Activated CD4-positive, alpha-beta T cell treated with anti-CD3 and anti-CD28 coated beads for 48 hours (primary cell): ENCODE results near the gene PC.

ENCODE experiments used
- DNase-seq: peaks from one replicate; pipeline ENCODE4 v3.0.0-alpha.2; 2020

The PC gene

DNA sequence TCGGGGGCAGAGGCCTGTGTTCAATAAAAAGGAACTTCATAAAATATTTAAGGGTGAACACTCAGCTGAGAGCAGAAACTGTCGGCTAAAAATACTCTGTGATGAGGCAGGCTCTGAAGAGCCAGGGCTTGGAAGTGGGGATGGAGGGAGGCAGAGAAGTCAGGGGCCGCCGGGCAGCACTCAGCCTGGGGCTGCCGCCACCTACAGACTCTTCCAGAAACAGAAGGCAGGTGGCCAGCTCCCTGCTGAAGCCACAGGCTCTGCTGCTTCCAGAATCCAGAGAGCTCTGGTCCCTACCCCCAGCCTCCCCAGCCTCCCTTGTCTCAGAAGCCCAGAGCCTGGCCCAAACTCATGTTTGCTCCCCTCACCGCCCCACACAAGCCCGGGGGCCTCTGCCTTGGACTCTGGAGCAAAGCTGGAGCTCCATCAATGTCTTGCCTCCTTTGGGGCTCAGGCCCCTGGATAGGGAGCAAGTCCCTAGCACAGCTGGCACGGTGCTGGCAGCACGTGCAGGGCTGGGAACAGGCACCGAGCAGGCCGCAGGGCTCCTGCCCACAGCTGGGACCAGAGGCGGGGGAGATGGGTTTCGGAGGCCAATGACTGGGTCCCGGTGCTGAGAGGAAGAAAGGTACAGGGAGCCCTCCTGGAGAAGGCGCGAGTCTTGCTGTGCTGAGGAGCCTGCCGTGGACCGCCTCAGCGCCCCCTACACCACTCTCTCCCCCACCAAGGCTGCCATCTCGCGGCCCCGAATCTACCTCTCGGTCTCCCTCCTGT lies 93.1 kb downstream of the PC start:
- DNase-seq = no peak

- no peak for DNase-seq
These were observed 93.8 kb downstream of the PC start for GRCh38 chr11:66864172-66864901.

DNA sequence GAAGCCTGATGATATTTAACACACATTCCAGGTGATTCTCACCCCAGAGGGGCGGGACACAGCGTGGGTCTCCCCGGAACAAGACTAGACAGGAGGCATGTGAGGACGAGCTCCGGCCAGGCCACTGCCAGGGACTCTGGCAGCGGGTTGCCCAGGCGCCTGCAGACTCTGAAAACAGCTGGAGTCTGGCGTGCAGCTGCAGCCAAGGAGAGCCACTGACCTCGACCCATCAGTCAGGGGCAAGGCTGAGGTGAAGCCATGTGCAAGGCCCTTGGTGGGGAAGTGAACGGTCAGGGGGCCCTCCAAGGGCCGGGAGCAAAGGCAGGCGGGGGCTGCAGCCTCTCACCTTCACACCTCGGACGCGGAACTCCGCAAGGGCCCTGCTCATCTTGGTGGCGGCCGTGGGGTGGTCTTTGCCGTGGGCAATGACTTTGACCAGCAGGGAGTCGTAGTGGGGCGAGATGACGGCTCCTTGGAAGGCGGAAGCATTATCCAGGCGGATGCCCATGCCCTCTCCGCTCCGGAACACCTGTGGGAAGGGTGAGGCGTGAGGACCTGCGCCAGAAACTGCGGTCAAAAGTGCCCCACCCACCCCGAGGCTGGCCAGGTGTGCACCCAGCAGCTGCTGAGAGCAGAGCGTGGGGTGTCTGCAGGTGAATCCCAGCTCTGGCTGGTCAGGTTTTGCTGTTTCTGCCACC lies 94.6 kb downstream of the PC start:
- no peak for DNase-seq

GRCh38 chr11:66862559-66863037 lies 95.6 kb downstream of the PC start:
- DNase-seq = no peak

DNA sequence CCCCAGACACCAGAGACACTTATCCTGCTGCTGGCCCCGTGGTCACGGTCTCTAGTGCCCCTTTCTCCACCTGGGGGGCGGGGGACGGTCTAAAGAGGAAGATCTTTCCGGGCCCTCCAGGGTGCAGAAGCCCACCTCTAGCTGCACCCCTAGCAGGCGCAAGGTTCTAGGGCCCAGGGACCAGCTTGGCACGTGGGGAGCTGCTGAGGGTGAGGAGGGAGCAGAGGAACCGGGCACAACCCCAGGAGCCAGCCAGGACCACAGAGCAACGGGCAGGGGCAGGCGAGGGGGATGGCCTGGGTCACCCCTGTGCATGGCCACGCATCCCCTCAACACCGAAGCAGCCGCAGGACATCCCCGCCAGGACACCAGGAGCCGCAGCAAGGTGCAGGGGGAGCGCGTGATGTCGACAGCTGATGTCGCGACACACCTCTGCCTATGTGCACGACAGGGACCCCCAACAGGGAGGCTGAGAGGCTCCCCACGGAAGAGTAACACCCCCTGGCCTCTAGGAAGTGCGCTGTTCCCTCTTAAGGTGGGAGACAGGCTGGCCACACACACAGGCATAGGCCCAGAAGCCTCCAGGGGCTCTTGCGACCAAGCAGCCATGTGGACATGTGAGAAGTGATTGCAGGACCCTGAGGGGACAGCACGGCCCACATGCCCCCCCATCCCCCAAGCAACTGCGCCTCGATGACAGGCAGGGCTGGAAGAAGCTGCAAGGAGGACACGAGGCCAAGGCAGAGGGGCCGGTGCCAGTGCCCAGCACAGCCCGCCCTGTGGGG lies 96.2 kb downstream of the PC start:
- no peak for DNase-seq

GRCh38 chr11:66861038-66861773 lies 97.0 kb downstream of the PC start:
- no peak for DNase-seq

DNA sequence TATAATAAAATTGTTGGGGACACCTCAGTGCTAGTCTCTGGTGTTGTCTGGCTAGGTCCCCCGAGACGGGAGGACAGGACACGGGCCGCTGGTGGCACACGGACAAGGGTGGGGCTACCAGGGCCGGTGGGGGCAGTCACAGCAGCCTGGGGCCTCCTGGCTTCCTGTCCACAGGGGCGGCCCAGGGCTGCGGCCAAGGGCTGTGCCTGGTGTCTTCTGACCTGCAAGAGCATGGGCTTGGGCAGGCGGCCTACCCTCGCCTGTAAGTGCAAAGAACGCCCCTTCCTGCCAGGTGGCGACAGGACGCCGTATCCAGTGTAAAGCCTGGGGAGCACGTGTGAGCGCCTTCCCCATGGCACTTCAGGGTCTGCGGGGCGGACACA lies 97.7 kb downstream of the PC start:
- no peak for DNase-seq

DNA sequence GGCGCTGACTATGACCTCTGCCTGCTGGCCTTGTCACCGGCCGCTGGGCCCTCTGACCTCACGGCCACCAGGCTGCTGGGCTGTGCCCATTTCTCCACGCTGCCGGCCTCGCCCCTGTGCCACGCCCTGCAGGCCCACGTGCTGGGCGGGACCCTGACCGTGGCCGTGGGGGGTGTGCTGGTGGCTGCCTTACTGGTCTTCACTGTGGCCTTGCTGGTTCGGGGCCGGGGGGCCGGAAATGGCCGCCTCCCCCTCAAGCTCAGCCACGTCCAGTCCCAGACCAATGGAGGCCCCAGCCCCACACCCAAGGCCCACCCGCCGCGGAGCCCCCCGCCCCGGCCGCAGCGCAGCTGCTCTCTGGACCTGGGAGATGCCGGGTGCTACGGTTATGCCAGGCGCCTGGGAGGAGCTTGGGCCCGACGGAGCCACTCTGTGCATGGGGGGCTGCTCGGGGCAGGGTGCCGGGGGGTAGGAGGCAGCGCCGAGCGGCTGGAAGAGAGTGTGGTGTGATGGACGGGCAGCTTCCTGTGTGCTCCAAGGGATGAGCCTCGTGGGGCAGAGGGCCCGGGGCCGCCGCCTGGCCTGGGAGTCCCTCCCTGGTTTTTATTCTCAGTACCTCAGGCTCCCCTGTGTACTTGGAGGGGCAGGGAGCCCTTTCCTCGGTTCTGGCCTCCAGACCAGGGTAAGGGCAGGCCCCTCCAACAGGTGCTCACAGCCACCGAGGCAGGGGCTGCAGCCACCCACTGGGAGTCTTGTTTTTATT lies 98.3 kb downstream of the PC start:
- no peak for DNase-seq

DNA sequence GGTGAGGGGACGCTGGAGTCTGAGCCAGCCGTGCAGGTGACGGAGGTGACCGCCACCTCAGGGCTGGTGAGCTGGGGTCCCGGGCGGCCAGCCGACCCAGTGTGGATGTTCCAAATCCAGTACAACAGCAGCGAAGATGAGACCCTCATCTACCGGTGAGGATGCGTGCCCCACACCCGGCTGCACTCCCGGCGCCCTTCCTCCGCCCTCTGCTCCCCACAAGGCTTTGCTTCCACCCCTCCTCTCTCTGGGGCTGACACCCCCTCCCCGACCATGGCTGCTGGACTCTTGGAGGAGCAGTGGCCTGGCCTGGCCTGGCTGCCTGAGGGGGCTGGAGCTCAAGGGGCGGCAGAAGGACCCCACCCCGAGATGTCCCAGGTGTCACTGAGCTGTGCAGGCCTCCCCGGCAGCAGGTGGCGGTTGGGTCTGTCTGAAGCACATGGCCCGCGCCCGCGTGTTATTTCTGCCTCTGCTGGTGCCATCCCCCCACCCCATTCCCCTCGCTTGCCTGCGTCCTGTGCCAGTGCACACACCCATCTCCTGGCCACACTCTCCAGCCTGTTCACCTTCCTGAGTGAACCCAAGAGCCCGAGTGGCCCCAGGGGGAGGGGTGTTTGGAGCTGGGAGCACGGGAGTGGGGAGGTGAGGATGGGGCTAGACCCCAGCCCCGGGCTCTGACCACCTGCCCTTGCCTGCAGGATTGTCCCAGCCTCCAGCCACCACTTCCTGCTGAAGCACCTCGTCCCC lies 99.1 kb downstream of the PC start:
- DNase-seq = no peak

- DNase-seq = no peak
These were observed 99.8 kb downstream of the PC start for GRCh38 chr11:66858186-66858938.

GRCh38 chr11:66857927-66858185 lies 100.3 kb downstream of the PC start:
- DNase-seq = no peak

DNA sequence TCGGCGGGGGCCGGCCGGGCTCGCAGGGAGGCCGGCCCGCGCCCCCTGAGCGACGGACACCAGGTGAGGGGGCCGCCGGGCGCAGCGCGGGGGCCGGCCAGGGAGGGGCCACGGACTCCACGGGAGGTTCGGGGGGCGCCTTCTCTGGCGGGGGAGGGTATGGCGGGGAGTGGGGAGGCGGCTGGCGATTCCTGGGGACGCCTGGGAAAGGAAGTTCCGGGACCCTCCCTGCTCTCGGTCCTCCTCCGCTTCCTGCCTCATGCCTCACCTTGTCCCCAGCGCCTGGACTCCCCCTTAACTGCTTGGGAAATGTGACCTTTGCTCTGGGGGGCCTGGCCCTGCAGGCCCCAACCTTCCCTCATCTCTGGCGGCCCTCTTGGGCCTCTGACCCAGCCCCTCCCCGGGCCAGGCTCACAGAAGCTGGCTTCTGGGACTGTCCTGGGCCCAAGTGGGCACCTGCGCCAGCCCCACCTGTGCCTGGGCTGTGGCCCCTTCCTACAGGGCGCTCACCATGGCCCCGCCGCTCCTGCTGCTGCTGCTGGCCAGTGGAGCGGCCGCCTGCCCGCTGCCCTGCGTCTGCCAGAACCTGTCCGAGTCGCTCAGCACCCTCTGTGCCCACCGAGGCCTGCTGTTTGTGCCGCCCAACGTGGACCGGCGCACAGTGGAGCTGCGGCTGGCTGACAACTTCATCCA lies 100.8 kb downstream of the PC start:
- no peak for DNase-seq

DNA sequence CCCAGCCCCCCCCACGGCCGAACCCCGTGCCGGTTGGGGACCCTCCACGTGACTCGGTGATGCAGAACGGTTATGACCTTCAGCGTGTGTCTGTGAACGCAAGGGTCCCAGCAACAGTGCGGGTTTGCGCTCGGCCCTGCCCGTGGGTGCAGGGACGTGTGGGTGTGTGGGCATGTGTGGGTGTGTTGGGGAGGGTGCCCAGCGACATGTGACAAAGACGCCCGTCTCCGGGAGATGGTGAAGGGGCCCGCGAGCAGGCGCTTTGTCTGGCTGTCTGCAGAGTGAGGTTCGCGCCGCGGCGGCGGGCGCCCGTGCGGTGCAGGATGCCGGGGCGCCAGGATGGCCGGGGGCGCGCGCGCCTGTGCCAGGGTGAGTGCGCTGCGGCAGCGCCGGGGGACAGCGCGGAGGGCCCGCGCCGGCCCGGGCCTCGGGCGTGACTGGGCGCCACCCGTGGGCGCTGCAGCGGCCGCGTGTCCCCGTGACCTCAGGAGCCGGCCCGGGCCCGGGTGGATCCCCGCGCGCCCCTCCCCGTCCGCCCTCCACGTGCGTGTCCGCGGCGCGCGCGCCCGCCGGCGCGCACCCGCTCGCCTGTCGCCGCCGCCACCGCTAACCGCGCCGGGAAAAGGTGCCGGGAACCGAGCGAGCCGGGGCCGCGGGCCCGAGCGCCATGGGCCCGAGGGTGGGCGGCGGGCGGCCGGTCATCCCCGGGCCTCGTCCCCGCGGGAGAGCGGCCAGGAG lies 101.5 kb downstream of the PC start, which contains the start of gene LRFN4:
LRFN4 (plus strand) TSS at position 569 of the 738 bp plus-strand sequence. CDS start 681 bp downstream, outside the sequence.
- peak; percentile 62 for DNase-seq

DNA sequence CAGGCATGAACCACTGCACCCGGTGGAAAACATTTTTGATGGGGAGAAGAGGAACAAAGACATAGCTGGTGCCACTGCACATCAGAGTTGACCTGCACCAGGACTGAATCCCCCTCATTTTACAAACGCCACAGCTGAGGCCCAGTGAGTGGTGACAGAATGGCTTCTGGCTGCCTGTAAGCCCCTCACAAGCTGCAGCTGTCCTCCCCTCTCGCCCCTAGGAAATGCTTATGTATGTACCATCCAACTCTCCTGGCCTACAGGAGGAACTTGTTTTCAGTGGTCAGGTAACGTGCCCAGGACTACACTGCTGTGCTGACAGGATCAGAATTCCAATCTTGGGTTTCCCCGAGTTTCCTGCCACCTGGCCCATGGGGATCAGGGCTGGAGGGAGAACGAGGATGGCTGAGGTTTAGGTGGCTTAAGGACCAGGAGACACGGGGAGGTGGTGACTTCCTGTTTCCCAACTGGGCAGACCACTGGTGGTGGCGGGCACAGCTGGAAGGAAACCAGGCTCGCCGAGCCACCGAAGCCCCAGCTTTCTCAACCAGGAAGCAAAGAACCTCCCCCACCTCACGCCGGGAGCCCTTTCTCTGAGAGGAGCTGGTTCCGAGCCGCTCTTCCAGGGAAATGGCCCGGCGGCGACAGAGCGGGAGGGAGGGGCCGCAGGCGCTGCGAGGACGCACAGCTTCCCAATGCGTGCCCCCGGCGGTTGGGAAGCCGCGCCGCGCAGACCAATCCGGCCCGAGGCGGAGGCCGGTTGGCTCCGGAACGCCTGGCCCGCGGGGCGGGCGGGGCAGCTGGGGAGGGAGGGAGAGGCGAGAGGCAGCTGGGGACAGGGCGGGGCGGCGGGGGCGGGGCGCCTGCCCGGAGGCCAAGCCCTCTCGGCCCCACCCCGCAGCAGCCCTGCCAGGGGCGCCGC lies 102.3 kb downstream of the PC start:
- peak; percentile 89 for DNase-seq

- DNase-seq = no peak
These were observed 103.4 kb downstream of the PC start for GRCh38 chr11:66854729-66855211.

GRCh38 chr11:66854231-66854661 lies 103.9 kb downstream of the PC start:
- DNase-seq = no peak
